Activated CD8-positive, alpha-beta memory T cell treated with anti-CD3 and anti-CD28 coated beads for 36 hours (primary cell): Measurements from ENCODE around the gene LAMC3. TPM values are rescaled to one million over a fixed set of nuclear protein-coding genes. Genes with fewer than 3 reads are reported as not detected.

Experiments
- CTCF ChIA-PET: fragments of 350-600 bp; sonication (Branson Sonifier 250); formaldehyde crosslinking; loops from one replicate; lab custom pipeline; 2021; ENCODE audit warnings: antibody characterized with exemption; lab: Charles Lee
- POLR2A ChIA-PET: fragments of 350-600 bp; sonication (Branson Sonifier 250); formaldehyde crosslinking; loops from one replicate; lab custom pipeline; 2021; ENCODE audit warnings: antibody characterized with exemption; lab: Charles Lee
- total RNA-seq, 2 experiments: library from RNA; stranded (reverse); gene quantifications; one replicate each; pipeline ENCODE4 v1.2.3, GENCODE V29; 2021

LAMC3 gene
- total RNA-seq, 2 experiments from 2014 or later, result 0.10 to 0.19 TPM

DNA sequence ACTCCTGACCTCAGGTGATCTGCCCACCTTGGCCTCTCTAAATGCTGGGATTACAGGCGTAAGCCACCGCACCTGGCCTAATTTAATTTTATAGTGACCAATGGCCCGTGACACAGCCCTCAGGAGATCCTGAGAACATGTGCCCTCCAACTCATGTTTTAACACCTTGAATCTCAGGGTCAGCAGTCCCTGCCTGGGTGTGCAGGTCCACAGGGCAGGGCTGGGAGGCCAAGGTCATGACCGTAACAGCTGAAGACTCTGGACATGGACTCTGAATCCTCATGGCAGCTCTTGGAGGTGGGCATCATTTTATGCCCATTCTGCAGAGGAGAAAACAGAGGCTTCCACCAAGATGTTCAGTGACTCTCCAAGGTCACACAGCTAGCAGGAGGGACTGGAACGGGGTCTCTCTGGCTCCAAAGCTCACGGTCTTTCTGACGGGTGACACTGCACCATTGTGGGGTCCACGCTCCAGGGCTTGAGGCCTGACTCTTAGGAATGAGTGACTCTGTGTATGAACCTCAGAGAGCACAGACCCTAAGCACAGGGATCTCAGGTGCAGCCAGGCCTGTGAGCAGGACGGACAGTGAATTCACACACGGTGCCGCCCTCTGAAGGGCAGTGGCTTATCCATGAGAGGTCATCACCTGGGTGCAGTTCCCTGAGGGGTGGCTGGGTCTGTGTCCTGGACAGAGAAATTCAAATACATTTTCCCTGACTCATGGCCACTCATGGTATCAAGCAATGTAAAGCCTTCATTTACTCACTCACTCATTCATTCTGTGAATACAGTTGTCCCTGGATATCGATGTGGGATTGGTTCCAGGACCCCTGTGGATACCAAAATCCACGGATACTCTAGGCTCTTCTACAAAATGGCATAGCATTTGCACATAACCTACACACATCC, 32.8 kb upstream of the LAMC3 start:
- ChIA-PET POLR2A (no interaction called here), CTCF (no interaction called here)

DNA sequence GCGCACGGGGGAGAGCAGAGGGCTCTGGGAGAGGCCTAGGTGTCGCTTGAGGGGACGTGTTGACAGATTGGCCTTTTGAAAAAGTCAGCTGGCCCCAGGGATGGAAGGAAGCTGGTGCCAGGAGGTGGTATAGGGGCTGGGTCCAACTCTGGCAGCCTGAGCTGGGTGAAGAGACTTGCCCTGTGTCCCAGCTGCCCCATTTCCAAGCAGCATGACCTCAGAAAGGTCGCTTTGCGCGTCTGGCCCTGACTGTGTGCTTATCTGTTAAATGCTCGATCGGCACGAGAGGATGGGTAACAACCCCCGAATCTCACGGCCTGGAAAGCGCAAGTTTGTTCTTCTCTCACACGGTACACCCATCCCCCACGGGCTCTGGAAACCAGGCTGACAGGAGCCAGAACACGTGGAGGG, 31.2 kb upstream of the LAMC3 start:
- ChIA-PET POLR2A (no interaction called here), CTCF (no interaction called here)

DNA sequence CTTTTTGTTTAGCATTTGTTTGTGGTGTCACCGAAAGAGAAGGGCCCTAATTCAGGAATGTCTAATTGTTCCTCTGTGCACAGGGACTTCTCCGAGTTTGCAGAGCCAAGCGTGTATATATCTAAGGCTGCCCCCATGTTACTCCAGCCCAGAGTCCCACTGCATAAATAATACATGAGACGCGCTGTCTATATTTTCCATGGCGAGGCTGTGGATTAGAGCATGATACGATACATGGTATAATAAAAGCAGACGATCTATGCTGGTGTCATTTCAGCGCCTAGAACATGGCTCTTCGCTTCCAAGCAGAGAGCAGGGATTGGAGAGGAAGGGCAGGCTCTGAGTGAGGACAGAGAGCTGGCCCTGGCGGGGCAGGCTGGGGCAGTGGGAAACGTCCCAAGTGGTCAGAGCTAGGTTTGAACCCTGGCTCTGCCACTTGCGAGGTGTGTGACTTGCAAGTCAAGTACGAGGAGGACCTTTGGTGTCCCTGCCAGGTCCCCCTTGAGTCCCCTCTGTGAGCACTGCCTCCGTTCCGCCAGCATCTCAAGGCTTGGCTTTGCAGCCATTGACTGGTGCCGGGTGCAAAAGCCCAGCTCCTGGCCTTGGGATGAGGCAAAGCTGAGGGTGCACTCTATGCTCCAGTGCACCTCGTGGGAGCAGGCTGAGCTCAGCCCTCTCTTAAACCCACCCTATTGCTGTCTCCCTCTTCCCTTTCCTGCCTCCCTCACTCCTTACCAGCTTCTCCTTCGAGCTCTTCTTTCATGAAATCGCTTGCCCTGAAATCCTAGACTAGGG, 29.2 kb upstream of the LAMC3 start:
- POLR2A ChIA-PET, result interaction anchor here (0.6 kb wide), 1 partner anchor 1678 kb away, joined by 3 read pairs; no protein-coding TSS in a partner anchor
- CTCF ChIA-PET, result no interaction called here

- POLR2A ChIA-PET, result no interaction called here
- CTCF ChIA-PET, result interaction anchor here (1.2 kb wide), 1 partner anchor 66 kb away, joined by 3 read pairs; no protein-coding TSS in a partner anchor
These were observed 28.4 kb upstream of the LAMC3 start for GRCh38 chr9:130980526-130980925.

DNA sequence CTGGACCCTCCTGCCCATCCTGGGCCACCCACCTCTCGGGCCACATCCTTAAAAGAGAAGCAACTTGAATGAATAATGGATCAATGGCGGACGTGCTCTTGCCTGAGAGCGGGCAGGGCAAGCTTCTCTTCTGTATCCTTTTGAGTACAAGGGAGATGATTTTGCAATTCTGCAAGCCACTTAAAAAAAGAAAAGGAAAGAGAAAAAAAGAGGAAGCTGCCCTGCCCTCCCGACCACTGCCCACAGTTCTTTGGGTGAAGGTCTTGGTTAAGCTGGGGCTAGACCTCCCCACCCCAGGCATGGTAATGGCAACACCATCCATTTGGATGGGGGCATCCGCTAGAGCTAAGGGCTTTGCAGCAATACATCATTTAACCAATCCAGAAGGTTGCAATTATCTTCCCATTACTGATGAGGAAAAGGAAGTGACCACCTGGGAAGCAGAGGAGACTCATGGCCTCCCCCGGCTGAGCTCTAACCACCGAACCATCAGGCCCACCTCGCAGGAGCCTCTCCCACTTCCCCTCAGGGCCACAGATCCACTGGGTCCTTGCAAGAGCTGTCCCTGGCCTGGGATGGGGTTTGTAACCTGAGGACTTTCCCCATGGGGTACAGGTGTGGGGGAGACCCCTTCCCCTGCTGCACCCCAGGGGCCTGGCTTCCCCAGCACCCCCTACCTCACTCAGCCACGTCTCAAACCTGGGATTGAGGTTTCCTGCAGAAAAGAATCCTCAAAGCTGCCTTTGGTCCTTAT, 27.8 kb upstream of the LAMC3 start:
- POLR2A ChIA-PET, result no interaction called here

DNA sequence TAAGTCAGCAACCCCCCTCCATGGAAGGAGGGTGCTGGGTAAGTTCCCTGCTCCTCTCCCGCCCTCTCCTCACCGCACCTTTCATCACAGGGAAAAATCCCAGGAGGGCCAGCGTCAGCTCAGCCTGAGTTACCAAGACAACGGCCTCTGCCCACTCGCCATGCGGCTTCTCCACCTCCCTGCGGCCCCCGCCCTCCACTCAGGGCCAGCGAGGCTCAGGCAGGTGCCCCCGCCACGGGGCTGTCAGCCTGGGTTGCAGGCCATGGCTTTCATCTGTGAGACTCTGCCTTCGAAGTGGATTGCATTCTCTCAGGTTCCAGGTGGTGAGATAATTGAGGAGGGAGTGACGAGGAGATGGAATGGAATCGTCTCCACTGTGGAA, 27.2 kb upstream of the LAMC3 start:
- POLR2A ChIA-PET, result no interaction called here
- CTCF ChIA-PET, result interaction anchor here (1.2 to 1.4 kb wide), 2 partner anchors 17 to 65 kb away, joined by 3 to 4 read pairs; no protein-coding TSS in a partner anchor

More for the DNA sequence above, 27.8 kb upstream of the LAMC3 start:
- CTCF ChIA-PET, result interaction anchor here (1.2 to 1.4 kb wide), 2 partner anchors 17 to 65 kb away, joined by 3 to 4 read pairs; no protein-coding TSS in a partner anchor

DNA sequence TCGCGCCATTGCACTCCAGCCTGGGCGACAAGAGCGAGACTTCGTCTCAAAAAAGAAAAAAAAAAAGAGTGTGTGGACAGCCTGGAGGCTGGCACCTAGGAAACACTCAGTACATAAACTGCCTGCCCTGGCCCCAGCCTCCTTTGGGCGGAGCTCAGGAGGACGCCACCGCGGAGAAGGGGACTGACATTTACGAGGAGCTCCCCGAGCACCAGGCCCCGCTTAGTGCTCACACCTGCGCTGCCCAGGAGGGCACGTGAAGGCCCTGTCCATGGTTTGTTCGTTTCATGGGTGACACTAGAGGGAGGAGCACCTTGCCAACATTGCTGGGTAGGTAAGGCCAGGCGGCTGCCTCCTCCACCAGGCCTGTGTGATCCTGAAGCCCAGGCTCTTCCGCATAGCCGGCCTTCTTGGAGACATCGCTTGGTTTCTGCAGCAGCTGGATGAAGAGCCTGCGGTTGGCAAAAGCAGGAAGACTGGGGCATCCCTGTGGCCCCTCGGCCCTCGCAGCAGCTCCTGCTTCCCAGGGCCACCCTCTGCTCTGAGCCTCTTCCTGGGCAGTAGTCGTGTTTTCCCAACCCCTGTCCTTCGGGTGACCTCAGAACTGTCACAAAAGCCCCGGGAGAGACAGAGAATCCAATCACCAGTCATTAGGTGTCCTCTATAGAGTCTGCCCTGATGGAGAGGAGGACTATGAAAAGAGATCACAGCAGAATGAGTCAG, 26.2 kb upstream of the LAMC3 start:
- CTCF ChIA-PET, result interaction anchor here (0.6 to 1.4 kb wide), 2 partner anchors 16 to 1238 kb away, joined by 3 to 4 read pairs; no protein-coding TSS in a partner anchor
- POLR2A ChIA-PET, result no interaction called here

DNA sequence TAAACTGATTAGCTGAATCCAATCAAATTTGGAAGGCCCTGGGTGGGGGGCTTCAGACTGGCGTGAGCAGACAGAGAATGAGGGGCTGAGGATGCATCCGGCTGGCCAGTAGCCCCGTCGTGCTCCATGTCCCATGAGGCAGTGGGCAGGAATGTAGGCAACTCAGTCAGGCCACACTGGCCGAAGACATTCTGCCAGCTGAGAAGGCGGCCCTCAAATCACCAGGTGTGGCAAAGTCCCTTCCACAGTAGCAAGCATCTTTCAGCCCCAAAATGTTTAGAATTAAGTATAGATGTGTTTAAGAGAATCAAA, 25.7 kb upstream of the LAMC3 start:
- CTCF ChIA-PET, result interaction anchor here (0.6 kb wide), 1 partner anchor 1239 kb away, joined by 3 read pairs; no protein-coding TSS in a partner anchor

GRCh38 chr9:130983970-130984369, 25.0 kb upstream of the LAMC3 start:
- CTCF ChIA-PET, result interaction anchor here (0.6 kb wide), 1 partner anchor 22 kb away, joined by 4 read pairs; no protein-coding TSS in a partner anchor

More for the DNA sequence above, 25.7 kb upstream of the LAMC3 start:
- POLR2A ChIA-PET, result no interaction called here

GRCh38 chr9:130984521-130984920, 24.5 kb upstream of the LAMC3 start:
- ChIA-PET CTCF (interaction anchor here (0.6 kb wide), 1 partner anchor 21 kb away, joined by 4 read pairs; no protein-coding TSS in a partner anchor), POLR2A (no interaction called here)

More at GRCh38 chr9:130983970-130984369, 25.0 kb upstream of the LAMC3 start:
- POLR2A ChIA-PET, result no interaction called here

GRCh38 chr9:130985029-130985428, 23.9 kb upstream of the LAMC3 start:
- POLR2A ChIA-PET, result no interaction called here
- CTCF ChIA-PET, result no interaction called here

DNA sequence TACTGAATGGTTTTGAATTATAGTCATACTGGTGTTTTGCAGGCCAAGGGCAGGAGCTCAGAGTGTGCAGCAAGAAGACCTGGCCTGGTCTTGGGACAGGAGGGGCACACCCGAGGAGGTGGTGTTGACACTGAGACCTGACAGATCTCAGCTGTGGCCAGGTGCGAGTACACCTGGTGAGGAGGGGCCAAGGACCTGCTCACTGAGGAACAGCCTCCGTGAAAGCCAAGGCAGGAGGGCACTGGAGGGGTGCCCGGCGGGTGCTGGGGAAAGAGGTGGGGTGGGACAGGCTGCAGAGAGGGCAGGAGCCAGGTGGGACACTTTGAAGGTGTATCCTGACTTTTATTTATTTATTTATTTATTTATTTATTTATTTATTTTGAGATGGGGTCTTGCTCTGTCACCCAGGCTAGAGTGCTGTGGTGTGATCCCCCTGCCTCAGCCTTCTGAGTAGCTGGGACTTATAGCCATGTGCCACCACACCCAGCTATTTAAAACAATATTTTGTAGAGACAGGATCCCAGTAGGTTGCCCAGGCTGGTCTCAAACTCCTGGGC, 23.3 kb upstream of the LAMC3 start:
- ChIA-PET CTCF (interaction anchor here (0.5 kb wide), 1 partner anchor 257 kb away, joined by 3 read pairs; no protein-coding TSS in a partner anchor), POLR2A (no interaction called here)

DNA sequence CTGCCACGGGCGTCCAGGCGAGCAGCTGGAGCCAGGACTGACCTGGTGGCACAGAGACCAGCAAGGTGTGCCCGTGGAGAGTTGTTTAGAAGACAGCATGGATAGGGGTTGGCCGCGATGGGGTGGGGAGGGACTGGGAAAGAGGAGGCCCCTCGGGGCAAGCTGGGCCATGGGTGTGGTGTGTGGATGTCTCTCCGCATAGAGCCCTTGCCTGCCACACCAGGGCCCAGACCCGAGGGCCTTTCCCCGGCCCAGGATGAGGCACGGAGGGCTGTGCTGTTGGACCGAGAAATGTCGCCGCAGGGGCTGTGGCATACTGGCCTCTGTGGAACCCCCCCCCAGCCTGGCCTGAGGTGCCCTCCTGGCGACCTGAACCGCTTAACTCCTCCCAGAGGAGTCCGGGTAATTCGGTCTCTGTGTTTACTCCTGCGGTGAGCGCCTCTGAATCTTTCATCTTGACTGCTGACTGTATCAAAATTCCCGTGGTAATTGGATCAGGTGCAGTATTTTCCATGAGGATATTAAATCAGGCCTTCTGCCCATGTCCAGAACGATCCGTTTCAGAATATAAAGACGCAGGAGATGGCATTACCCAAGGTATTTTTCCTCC, 22.5 kb upstream of the LAMC3 start:
- ChIA-PET CTCF (no interaction called here), POLR2A (no interaction called here)

- CTCF ChIA-PET, result no interaction called here
- POLR2A ChIA-PET, result no interaction called here
These were observed 21.9 kb upstream of the LAMC3 start for GRCh38 chr9:130987054-130987453.

- POLR2A ChIA-PET, result no interaction called here
- CTCF ChIA-PET, result no interaction called here
These were observed 21.1 kb upstream of the LAMC3 start for GRCh38 chr9:130987738-130988399.

DNA sequence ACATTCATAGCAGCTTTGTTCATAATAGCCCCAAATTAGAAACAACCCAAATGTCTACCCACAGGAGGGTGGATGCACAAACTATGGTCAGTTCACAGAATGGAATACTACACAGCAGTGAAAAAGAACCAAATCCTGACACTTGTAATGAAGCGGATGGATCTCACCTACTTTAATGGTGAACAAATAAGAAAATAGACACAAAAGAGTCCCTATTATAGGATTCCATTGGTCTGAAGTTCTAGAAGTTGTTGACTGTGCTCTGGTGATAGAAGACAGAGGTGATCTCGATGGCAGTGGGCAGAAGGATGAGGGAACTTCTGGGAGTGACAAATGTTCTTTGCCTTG, 20.6 kb upstream of the LAMC3 start:
- ChIA-PET POLR2A (no interaction called here), CTCF (no interaction called here)

- POLR2A ChIA-PET, result no interaction called here
- CTCF ChIA-PET, result no interaction called here
These were observed 20.1 kb upstream of the LAMC3 start for GRCh38 chr9:130988905-130989304.
